Ecto neural progenitor cell (in vitro differentiated cells): ENCODE results near the gene ANGEL1.

Experiments
- DNase-seq: peaks from one replicate; pipeline ENCODE4 v3.0.0-alpha.2; 2018; ENCODE audit warnings: low spot score

ANGEL1 gene

DNA sequence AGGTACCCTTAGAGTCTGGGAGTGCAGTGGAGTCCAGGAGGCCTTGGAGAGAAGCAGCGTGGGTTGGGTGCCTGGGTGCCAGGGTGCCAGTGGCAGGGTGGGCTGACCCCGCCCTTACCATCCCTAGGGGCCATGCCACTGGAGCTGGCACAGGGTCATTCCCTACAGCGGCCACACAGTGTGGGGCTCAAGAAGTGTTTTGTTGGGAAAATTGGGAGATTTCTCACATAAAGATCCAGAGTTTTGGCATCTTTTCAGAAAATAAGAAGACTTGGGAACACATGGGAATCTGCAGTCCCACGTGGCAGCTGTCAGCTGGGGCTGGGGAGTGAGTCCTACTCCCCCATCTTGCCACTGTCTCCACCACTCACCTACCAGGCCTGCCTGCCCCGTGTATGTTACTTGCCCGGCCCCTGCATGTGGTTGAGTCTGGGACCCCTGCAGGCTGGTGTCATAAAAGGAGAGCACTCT, 47.2 kb downstream of the ANGEL1 start:
- DNase-seq, result no peak

DNA sequence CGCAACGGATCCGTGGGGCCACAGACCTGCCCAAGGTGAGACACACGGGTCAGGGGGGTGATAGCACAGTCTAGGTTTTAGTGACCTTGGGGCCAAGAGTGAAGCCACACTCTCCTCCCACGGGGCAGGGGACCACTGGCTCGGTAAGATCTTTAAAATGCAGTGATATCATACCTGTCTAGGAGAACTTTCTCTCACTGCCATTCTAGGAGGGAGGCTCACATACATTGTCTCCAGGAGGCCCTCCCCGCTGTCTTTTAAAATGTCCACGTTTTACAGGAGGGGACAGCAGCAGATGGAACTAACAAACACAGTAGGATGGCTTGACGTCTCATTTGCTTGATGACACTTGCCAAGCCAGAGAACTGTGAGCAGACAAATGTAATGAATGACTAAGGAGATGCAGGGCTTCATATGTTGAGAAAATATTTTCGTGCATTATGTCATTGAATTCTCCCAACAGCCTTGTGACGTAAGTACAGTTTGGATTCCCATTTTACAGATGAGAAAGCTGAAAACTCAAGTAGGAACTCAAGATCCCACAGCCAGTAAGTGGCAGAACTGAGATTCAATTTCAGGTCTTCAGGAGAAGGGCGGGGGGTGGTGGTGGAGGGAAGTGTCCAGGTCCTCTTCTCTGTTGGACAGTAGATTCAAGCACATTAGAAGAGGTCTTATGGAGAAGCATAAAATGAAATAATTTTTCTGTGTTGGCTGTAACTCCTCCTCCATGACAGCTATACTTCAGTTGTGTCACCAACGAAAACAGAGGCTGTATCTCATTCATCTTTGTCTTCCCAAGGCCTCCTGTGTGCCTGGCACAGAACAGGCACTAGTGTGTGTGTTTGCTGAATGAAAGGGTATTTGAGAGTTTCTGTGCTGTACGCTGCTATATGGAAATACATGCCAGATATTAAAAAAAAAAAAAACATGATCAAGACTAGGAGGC, 49.3 kb downstream of the ANGEL1 start:
- peak; percentile 29 for DNase-seq

DNA sequence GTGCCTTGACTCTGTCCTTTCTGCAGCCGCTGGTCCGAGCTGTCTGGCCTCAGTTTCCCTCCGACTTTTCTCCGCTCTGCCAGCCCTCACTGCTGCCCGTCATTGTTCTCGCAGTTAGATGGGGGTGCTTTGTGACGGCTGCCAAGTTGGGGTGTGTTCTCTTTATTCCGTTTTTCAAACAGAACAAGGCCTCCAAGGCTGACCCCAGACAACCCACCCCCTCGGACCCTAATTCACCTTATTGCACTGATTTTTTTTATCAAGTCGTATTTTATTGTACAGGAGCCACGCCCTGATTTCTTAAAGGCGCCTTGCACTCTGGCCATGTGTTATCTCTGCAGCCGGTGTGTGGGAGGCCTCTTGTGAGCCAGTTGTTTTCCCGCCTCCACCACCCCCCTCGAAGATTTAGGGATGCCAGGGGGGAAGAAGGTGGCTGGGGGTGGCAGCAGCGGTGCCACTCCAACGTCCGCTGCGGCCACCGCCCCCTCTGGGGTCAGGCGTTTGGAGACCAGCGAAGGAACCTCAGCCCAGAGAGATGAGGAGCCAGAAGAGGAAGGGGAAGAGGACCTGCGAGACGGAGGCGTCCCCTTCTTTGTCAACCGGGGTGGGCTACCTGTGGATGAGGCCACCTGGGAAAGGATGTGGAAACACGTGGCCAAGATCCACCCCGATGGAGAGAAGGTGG, 50.1 kb downstream of the ANGEL1 start:
- peak; percentile 41 for DNase-seq

- peak; percentile 78 for DNase-seq
Measured at GRCh38 chr14:76761960-76762410, 50.7 kb downstream of the ANGEL1 start.

DNA sequence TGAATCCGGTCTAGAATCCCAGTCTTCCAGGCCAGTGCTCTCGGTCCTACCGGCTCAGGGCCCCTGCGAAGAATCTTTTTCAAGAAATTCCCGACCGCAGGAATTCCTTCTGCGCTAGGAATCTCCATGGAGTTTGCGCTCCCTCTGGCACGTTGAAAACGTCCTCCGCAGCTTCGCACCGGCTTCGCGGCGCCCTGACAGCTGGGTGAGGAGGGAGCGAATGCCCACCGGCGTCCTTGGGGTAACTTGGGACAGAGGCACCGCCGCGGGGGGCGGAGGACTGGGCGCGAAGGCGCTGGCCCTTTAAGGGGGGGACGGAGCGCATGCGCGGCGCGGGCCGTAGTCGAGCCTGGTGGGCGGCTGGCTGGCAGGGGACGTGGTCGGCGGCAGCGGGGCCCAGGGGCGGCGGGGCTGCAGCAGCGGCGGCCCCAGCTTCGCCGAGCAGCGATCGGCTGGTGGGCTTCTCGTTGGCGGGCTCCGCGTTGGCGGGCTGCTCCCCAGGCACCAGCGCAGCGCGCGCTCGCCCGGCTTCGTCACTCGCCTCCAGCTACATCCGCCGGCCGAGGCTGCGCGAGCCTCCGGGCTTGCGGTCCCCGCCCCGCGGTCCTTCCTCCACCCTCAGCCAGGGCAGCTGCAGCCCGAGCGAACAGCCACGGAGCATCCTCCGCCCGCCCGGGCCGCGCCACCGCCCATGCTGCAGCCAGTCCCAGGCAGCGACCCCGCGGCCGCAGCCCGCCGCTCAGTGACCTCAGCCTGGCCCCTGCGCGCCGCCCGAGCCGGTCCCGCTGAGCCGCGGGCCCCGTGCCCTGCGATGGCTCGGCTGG, 51.3 kb downstream of the ANGEL1 start, which contains the start of gene VASH1:
Gene VASH1, plus strand, starts transcription at position 333 of the 824 bp plus-strand sequence. CDS start 1,354 bp downstream, outside the sequence.
- DNase-seq, result peak; percentile 81

DNA sequence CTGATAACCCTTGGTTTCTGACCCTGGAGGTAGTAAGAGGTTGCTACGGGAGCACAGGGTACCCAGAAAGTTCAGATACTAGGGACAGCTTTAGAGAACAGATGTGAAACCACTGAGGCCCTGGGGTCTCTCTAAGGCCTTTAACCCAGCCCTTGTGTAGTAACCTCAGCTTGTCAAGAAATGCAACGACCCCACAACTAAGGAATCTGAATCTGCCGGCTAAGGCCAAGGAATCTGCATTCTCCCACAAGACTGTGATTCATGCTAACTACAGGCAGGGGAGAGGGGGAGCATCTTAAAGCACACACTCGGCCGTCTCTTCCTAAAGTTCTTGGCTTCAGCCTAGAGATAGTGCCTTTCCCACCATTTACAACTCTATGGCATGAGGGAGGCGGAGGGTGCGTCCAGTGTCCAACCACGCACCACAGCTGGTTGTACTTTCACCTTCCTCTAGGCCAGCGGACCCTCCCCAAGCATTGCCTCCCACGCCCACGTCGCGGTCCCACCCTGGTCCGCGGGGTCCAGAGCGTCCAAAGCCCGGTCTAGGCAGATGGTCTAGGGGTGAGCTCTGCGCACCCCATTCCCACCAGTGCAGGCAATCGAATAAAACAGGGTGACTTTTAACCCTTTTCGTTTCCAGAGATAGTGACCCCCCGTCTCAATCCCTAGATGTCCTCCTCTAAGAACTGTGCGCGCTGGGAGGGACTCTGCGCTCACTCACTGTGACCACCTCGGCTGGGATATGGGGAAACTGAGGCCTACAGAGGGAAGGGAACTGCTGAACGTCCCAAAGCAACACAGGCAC, 52.1 kb downstream of the ANGEL1 start:
- no peak for DNase-seq

DNA sequence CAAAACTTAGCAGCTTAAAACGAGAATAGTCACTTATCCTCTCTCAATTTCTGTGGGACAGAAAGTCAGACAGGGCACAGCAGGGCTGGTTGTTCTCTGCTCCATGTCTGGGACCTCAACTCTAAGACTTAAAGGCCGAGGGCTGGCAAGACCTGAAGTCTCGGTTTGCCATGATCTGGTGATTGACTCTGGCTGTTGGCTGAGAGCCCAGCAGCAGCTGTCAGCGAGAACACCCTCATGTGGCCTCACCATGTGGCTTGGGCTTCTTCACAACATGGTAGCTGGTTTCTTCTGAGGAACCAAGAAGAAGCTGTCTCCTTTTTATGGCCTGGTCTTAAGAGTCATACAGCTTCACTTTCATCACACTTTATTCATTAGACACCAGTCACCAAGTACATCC, 53.1 kb downstream of the ANGEL1 start:
- peak; percentile 26 for DNase-seq

- no peak for DNase-seq
Measured at GRCh38 chr14:76756371-76756750, 56.3 kb downstream of the ANGEL1 start.

DNA sequence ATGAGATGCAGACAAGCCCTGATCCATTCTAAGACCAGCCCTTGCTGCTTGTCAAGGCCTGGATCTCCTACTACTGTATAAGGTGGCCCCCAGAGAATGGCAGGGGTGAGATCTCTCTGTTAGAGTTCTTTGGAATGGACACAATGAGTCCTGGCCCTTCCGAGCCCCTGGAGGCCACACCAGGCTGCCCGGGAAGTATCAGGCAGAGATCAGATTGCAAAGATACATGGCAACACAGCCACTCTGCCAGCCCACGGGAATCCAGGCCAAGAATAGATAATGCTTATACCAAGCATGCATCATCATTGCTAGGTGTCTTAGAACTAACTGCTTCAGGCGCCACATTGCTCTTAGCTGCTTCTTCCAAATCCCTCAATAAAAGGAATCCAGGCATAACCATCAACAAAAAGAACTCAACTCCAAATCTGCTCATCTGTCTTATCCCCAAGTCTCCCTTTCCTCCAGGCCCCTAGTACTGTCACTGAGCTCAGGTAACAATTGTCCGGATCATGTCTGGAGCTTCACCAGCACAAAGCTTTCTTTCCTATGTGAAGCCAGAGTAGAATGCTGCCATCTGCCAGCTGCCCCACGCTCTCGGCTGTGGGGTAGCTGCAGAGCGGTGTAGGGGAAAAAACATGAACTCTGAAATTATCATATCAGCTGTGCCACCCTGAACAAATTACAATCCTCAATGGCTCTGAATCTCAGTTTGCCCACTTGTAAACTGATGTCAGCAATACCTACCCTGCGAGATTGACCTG, 56.9 kb downstream of the ANGEL1 start:
- DNase-seq, result no peak

DNA sequence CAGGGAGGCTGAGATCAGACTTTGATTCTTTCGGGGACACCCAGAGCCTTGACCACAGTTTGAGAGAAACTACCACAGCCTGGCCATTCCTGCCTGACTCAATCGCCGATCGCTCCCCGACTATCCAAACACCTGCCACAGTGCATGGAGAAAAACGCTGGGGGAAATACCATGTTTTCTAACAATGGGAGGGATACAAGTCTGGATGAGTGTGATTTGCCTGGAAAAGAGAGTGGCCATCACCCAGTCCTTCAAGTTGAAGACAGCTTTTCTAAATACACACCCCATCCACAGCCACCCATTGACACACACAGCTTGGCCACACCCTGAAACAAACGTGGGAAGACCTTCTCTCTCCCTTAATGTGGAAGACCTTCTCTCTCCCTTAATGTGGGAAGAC, 58.1 kb downstream of the ANGEL1 start:
- peak; percentile 16 for DNase-seq

GRCh38 chr14:76753541-76754198, 59.0 kb downstream of the ANGEL1 start:
- peak; percentile 28 for DNase-seq

GRCh38 chr14:76752744-76753143, 59.9 kb downstream of the ANGEL1 start:
- no peak for DNase-seq

DNA sequence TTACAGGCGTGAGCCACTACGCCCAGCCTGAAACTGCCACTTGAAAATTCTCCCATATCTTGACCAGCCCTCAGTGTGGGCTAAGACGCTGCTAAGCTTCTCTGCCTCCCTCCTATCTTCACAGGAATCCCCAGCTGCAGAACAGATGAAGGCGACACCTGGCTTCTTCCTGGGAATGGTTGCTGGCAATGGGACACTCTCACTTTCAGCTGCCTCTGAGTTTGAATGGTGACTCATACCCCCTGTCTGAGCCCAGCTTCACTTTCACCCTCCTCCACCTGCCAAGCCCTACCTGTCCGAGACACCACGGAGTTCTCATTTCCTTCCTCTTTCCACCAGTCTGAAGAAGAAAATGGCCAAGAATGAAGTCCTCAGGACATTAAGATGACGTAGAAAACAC, 69.7 kb downstream of the ANGEL1 start:
- no peak for DNase-seq

GRCh38 chr14:76742185-76742584, 70.5 kb downstream of the ANGEL1 start:
- no peak for DNase-seq

DNA sequence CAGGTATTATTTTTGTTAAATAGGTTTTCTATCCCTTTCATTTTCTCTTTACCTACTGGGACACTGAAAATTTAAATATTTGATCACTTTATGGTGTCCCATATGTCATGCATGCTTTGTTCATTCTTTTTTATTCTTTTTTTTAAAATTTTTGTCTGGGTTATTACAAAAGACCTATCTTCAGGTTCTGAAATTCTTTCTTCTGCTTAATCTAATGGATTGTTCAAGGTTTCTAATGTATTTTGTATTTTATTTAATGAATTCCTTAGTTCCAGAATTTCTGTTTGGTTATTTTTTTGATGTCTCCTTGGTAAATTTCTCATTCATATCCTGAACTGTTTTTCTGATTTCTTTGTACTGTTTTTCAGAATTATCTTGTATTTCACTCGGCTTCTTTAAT, 71.6 kb downstream of the ANGEL1 start:
- DNase-seq, result no peak
